ENCODE measurements around the gene LYRM4. TPM values are rescaled to one million over a fixed set of nuclear protein-coding genes. Genes with fewer than 3 reads are reported as not detected.

The LYRM4 gene
- total RNA-seq, 1 experiment from 2014 or later = 16.5 TPM

DNA sequence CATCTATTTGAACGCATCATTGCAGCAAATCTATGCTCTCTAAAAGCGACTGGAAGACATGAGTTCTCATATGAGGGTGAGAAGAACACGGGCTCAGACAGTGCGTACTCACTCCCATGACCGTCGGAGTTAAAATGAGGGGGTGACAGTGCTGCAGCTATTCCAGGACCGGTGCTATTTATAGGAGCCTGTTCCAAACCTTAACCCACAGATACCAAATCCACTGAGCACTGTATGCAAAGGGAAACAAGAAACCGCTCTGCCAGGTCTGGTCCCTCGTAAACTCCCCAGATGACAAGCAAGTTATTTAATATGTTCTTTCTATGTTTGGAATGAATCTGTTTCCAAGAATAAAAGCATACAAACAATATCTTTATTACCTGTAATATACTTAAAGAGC is 152.7 kb downstream of the LYRM4 start:
- CTCF ChIA-PET = no interaction called here
- H3K4me1 Mint-ChIP-seq (ENCODE audit: low read depth, unreplicated experiment) = no peaks in the 10 kb centered on the region
- no TSS peak for BruUV-seq (replicated peaks)

DNA sequence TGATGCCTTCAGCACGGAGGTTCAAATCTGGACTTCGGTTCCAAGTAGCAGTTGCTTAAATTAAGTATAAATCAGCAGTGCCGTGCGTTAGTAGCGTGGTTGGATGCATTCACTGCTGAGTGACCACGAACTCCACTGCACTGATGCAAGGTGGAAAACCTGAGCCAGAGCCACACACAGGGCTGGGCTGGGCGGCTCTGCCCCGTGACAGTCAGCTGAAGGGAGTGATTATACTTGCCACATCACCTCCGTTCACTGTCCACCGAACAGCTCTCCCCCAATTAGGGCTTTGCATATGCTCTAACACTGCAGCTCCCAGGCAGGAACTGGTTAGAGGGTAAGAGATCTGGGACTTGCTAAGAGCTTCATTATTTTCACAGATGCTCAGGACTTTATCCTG is 153.4 kb downstream of the LYRM4 start:
- H3K9me3 Mint-ChIP-seq (ENCODE audit: low read depth, unreplicated experiment) = no peaks in the 10 kb centered on the region
- no TSS peak for BruUV-seq (replicated peaks)
- intact Hi-C loops (cut with micrococcal nuclease; ENCODE audit: unreplicated experiment) = no loop called here
- CTCF ChIA-PET = no interaction called here
- no peaks in the 10 kb centered on the region for H3K27me3 Mint-ChIP-seq (ENCODE audit: unreplicated experiment)
- no peak overlapping the region for H3K27ac Mint-ChIP-seq (ENCODE audit: unreplicated experiment)
- no peak for DNase-seq
- H3K4me1 Mint-ChIP-seq (ENCODE audit: low read depth, unreplicated experiment) = no peaks in the 10 kb centered on the region
- TF ChIP-seq, protein P1, sequence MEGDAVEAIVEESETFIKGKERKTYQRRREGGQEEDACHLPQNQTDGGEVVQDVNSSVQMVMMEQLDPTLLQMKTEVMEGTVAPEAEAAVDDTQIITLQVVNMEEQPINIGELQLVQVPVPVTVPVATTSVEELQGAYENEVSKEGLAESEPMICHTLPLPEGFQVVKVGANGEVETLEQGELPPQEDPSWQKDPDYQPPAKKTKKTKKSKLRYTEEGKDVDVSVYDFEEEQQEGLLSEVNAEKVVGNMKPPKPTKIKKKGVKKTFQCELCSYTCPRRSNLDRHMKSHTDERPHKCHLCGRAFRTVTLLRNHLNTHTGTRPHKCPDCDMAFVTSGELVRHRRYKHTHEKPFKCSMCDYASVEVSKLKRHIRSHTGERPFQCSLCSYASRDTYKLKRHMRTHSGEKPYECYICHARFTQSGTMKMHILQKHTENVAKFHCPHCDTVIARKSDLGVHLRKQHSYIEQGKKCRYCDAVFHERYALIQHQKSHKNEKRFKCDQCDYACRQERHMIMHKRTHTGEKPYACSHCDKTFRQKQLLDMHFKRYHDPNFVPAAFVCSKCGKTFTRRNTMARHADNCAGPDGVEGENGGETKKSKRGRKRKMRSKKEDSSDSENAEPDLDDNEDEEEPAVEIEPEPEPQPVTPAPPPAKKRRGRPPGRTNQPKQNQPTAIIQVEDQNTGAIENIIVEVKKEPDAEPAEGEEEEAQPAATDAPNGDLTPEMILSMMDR (IDR thresholded peaks at IDR 0.05; ENCODE audit: unreplicated experiment) = no peak
- no peaks in the 10 kb centered on the region for H3K36me3 Mint-ChIP-seq (ENCODE audit: insufficient read depth, unreplicated experiment)
- H3K4me3 Mint-ChIP-seq (ENCODE audit: low read depth, unreplicated experiment) = no peak overlapping the region

More for the DNA sequence above, 152.7 kb downstream of the LYRM4 start:
- Mint-ChIP-seq H3K27ac (ENCODE audit: unreplicated experiment) (no peak overlapping the region), H3K27me3 (ENCODE audit: unreplicated experiment) (no peaks in the 10 kb centered on the region), H3K9me3 (ENCODE audit: low read depth, unreplicated experiment) (no peaks in the 10 kb centered on the region), H3K4me3 (ENCODE audit: low read depth, unreplicated experiment) (no peak overlapping the region), H3K36me3 (ENCODE audit: insufficient read depth, unreplicated experiment) (no peaks in the 10 kb centered on the region)
- intact Hi-C loops (cut with micrococcal nuclease; ENCODE audit: unreplicated experiment) = no loop called here
- TF ChIP-seq, protein P1 (IDR thresholded peaks at IDR 0.05; ENCODE audit: unreplicated experiment) = no peak
- DNase-seq = no peak

DNA sequence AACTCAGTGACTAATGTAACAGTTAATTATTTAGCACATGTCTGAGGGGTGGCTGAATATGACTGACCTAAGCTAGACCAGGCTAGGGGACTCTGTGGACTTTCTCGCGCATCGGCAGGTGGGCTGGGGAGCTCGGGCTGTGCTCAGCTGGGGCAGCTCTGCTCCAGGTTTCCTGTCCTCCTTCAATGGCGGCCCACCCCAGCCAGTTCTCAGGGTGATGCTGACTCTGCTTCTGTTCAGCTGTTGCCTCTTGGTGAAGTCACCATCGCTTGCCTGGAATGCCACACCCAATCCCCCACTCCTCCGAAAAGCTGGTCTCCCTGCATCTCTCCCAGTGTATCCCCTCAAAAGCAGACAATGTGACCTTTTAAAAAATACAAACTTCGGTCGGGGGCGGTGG is 155.6 kb downstream of the LYRM4 start:
- peaks cover 2% of the 10 kb centered on the region for H3K9me3 Mint-ChIP-seq (ENCODE audit: low read depth, unreplicated experiment)
- no peak overlapping the region for H3K4me3 Mint-ChIP-seq (ENCODE audit: low read depth, unreplicated experiment)
- H3K36me3 Mint-ChIP-seq (ENCODE audit: insufficient read depth, unreplicated experiment) = no peaks in the 10 kb centered on the region
- intact Hi-C loops (cut with micrococcal nuclease; ENCODE audit: unreplicated experiment) = no loop called here
- H3K27me3 Mint-ChIP-seq (ENCODE audit: unreplicated experiment) = no peaks in the 10 kb centered on the region
- DNase-seq = no peak
- no peak overlapping the region for H3K27ac Mint-ChIP-seq (ENCODE audit: unreplicated experiment)
- TF ChIP-seq, protein P1 (IDR thresholded peaks at IDR 0.05; ENCODE audit: unreplicated experiment) = no peak
- H3K4me1 Mint-ChIP-seq (ENCODE audit: low read depth, unreplicated experiment) = no peaks in the 10 kb centered on the region
- CTCF ChIA-PET = no interaction called here
- BruUV-seq (replicated peaks) = no TSS peak

DNA sequence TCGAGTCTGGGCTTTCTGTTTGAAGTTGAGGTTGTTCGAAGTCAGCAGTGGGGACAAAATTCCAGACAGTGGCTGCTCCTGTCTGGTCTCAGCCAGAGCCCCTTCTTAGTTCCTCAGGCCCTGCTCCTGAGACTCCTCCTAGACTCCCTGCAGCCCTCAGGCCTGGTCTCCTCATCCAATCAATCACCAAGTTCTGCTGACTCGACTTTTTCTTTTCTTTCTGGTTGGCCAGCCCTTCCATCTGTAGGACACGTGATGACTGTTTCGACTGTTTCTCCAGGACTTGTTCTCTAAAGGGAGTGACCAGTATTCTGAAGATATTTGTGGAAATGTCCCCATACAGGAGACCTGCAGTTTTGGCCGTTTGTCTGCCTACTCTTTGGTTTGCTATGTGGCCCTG is 156.1 kb downstream of the LYRM4 start:
- CTCF ChIA-PET = no interaction called here
- Mint-ChIP-seq H3K4me1 (ENCODE audit: low read depth, unreplicated experiment) (no peaks in the 10 kb centered on the region), H3K4me3 (ENCODE audit: low read depth, unreplicated experiment) (no peak overlapping the region), H3K27ac (ENCODE audit: unreplicated experiment) (no peak overlapping the region), H3K9me3 (ENCODE audit: low read depth, unreplicated experiment) (peaks cover 2% of the 10 kb centered on the region), H3K27me3 (ENCODE audit: unreplicated experiment) (no peaks in the 10 kb centered on the region), H3K36me3 (ENCODE audit: insufficient read depth, unreplicated experiment) (no peaks in the 10 kb centered on the region)
- TF ChIP-seq, protein P1 (IDR thresholded peaks at IDR 0.05; ENCODE audit: unreplicated experiment) = no peak
- BruUV-seq (replicated peaks) = no TSS peak
- intact Hi-C loops (cut with micrococcal nuclease; ENCODE audit: unreplicated experiment) = no loop called here
- no peak for DNase-seq

DNA sequence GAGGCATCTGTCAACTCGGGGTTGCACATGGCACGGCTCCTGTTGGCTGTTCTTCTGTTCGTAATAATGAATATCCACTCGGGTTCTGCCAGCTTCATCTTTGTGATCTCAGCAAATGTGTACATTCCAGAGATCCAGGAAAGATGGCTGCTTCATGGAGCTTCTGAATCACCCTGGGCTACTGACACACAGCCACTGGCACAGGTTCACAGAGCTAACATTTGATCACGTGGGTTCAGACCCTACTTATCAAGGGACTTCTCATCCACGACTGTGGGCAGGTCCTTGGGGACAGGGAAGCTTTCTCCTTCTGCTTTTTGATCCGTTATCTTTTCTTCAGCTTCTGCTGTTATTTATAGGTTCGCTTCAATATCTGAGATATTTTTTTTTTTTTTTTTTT is 157.5 kb downstream of the LYRM4 start:
- no peaks in the 10 kb centered on the region for H3K27me3 Mint-ChIP-seq (ENCODE audit: unreplicated experiment)
- BruUV-seq (replicated peaks) = no TSS peak
- TF ChIP-seq, protein P1 (IDR thresholded peaks at IDR 0.05; ENCODE audit: unreplicated experiment) = no peak
- no peak overlapping the region for H3K4me3 Mint-ChIP-seq (ENCODE audit: low read depth, unreplicated experiment)
- H3K27ac Mint-ChIP-seq (ENCODE audit: unreplicated experiment) = no peak overlapping the region
- no peak for DNase-seq
- H3K9me3 Mint-ChIP-seq (ENCODE audit: low read depth, unreplicated experiment) = peaks cover 2% of the 10 kb centered on the region
- intact Hi-C loops (cut with micrococcal nuclease; ENCODE audit: unreplicated experiment) = no loop called here
- CTCF ChIA-PET = no interaction called here
- no peaks in the 10 kb centered on the region for H3K36me3 Mint-ChIP-seq (ENCODE audit: insufficient read depth, unreplicated experiment)
- H3K4me1 Mint-ChIP-seq (ENCODE audit: low read depth, unreplicated experiment) = no peaks in the 10 kb centered on the region

Data from Calu3 (cell line).